Keratinocyte (primary cell): ENCODE measurements around the gene SLC37A3.

ENCODE experiments used
- EZH2 ChIP-seq: IDR thresholded peaks from one replicate; pipeline ENCODE4 v1.6.1; 2012; ENCODE audit warnings: inconsistent platforms, mild to moderate bottlenecking, low read length, moderate library complexity
- TF ChIP-seq, protein P1 (sequence below), 3 experiments: IDR thresholded peaks in 1 of 3; conservative IDR thresholded peaks in 1 of 3; optimal IDR thresholded peaks in 1 of 3; 2 replicates in 2 of 3; 3 replicates in 1 of 3; pipeline versions ENCODE3 to v1.5.1; 2011; ENCODE audit warnings: low read length in 3 of 3, mild to moderate bottlenecking in 3 of 3, moderate library complexity in 2 of 3, control low read depth in 1 of 3, inconsistent platforms in 1 of 3; ENCODE audit not compliant: insufficient read depth in 2 of 3; ENCODE audit errors: extremely low read depth in 1 of 3

DNA sequence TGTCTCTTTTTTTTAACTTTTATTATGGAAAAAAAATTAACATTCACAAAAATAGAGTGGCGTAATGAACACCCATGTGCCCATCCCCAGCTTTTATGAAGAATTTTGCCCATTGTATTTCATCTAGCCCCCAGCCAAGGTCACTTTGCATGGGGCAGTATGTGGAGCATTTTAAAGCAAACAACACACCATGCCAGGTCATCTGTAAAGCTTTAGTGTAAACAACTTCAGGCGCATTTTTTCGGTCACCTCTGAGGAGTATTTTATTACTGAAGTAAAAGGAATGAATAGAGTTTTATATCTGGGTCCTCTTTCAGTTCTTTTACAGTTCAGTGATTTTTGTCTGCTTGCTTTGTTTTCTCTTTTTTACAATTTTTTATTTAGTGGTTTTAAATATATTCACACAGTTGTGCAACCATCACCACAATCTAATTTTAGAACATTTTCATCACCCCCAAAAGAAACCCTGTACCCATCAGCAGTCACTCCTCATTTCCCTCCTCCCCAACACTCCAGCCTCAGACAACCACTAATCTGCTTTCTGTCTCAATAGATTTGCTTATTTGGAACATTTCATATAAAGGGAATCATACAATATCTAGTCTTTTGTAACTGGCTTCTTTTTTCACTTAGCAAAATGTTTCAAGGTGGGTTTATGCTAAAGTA is 87.9 kb downstream of the SLC37A3 start:
- TF ChIP-seq, protein P1, sequence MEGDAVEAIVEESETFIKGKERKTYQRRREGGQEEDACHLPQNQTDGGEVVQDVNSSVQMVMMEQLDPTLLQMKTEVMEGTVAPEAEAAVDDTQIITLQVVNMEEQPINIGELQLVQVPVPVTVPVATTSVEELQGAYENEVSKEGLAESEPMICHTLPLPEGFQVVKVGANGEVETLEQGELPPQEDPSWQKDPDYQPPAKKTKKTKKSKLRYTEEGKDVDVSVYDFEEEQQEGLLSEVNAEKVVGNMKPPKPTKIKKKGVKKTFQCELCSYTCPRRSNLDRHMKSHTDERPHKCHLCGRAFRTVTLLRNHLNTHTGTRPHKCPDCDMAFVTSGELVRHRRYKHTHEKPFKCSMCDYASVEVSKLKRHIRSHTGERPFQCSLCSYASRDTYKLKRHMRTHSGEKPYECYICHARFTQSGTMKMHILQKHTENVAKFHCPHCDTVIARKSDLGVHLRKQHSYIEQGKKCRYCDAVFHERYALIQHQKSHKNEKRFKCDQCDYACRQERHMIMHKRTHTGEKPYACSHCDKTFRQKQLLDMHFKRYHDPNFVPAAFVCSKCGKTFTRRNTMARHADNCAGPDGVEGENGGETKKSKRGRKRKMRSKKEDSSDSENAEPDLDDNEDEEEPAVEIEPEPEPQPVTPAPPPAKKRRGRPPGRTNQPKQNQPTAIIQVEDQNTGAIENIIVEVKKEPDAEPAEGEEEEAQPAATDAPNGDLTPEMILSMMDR (optimal IDR thresholded peaks at IDR 0.05 in 1 of 3, IDR thresholded peaks at IDR 0.05 in 1 of 3, conservative IDR thresholded peaks at IDR 0.05 in 1 of 3; ENCODE audit: extremely low read depth in 1 of 3, insufficient read depth in 2 of 3, low read length in 3 of 3) = no peak
- TF ChIP-seq EZH2 = no peak
